Smooth muscle cell (in vitro differentiated cells): ENCODE measurements around the gene SAPCD1. TPM values are rescaled to one million over a fixed set of nuclear protein-coding genes. Genes with fewer than 3 reads are reported as not detected.

Source experiments
- DNase-seq: peaks from one replicate; lab custom pipeline; 2025; ENCODE audit not compliant: unreplicated experiment; lab: John Stamatoyannopoulos, UW
- H2AFZ ChIP-seq: fragments of 200-600 bp; sonication (generic); 2 replicates; pipeline ENCODE4 v1.6.0; 2016; ENCODE audit warnings: antibody characterized with exemption, low read depth, mild to moderate bottlenecking
- H3F3A ChIP-seq: fragments of 200-600 bp; sonication (generic); 2 replicates; pipeline ENCODE4 v1.6.0; 2017; ENCODE audit warnings: antibody characterized with exemption, low read depth
- H3K27ac ChIP-seq: fragments of 200-600 bp; sonication (generic); 2 replicates; pipeline ENCODE4 v1.5.1; 2016; ENCODE audit warnings: low read depth, mild to moderate bottlenecking
- H3K27me3 ChIP-seq: fragments of 200-600 bp; sonication (generic); 2 replicates; pipeline ENCODE4 v1.6.1; 2016; ENCODE audit warnings: low read depth, mild to moderate bottlenecking
- H3K36me3 ChIP-seq: fragments of 200-600 bp; sonication (generic); 2 replicates; pipeline ENCODE4 v1.5.1; 2016; ENCODE audit warnings: low read depth
- H3K4me1 ChIP-seq: fragments of 200-600 bp; sonication (generic); 2 replicates; pipeline ENCODE4 v1.5.1; 2016; ENCODE audit warnings: low read depth
- H3K4me2 ChIP-seq: fragments of 200-600 bp; sonication (generic); 2 replicates; pipeline ENCODE4 v1.6.0; 2016; ENCODE audit warnings: mild to moderate bottlenecking
- H3K4me3 ChIP-seq: fragments of 200-600 bp; sonication (generic); 2 replicates; pipeline ENCODE4 v1.5.1; 2016; ENCODE audit warnings: mild to moderate bottlenecking
- H3K79me2 ChIP-seq: fragments of 200-600 bp; sonication (generic); 2 replicates; pipeline ENCODE4 v1.6.0; 2016; ENCODE audit warnings: low read depth, mild to moderate bottlenecking
- H3K9ac ChIP-seq: fragments of 200-600 bp; sonication (generic); 2 replicates; pipeline ENCODE4 v1.6.0; 2016; ENCODE audit warnings: low read depth
- H3K9me3 ChIP-seq: fragments of 200-600 bp; sonication (generic); replicated peaks from 2 replicates; pipeline ENCODE4 v1.5.1; 2016; ENCODE audit warnings: low read depth
- H4K20me1 ChIP-seq: fragments of 200-600 bp; sonication (generic); 2 replicates; pipeline ENCODE4 v1.6.0; 2016; ENCODE audit warnings: low read depth
- CTCF ChIP-seq: fragments of 200-600 bp; sonication (generic); IDR thresholded peaks from 2 replicates; pipeline ENCODE4 v1.5.1; 2017; ENCODE audit warnings: borderline replicate concordance, mild to moderate bottlenecking, antibody characterized with exemption; ENCODE audit not compliant: insufficient read depth, poor library complexity, severe bottlenecking
- WGBS: methylation state at CpG from one replicate; pipeline ENCODE4 v1.1.7; 2016; ENCODE audit warnings: low lambda C conversion rate; 5-methylcytosine and 5-hydroxymethylcytosine counted together
- polyA plus RNA-seq: library from polyadenylated mRNA; unstranded; fragments of >200 nt; fragmentation: Nextera tagmentation; extraction: Ambion mirVana; gene quantifications from 2 replicates; pipeline ENCODE4 v1.2.1, GENCODE V29; 2016
- total RNA-seq: library from RNA; depleted of rRNA; stranded (reverse); fragments of >200 nt; gene quantifications from 2 replicates; pipeline ENCODE4 v1.2.3, GENCODE V29; 2014

Gene SAPCD1
- total and polyA plus RNA-seq, 2 experiments from 2014 or later = 1.4 TPM; not detected in 1

- no peaks in the 10 kb centered on the region for H3K9me3 ChIP-seq
- H2AFZ ChIP-seq = no peak within 1 kb of the TSS
- H3K4me3 ChIP-seq = no peak within 1 kb of the TSS
- no peaks in the 10 kb centered on the region for H3K79me2 ChIP-seq
- no peak within 1 kb of the TSS for H3K27ac ChIP-seq
- no peaks in the 10 kb centered on the region for H3K36me3 ChIP-seq
- WGBS = 92% methylated on average over 46 of the region's 46 CpGs
- TF ChIP-seq CTCF = no peak
- no peaks in the 10 kb centered on the region for H3K4me1 ChIP-seq
- no peak for DNase-seq
- peaks cover 3% of the 10 kb centered on the region for H4K20me1 ChIP-seq
- H3K27me3 ChIP-seq = no peaks in the 10 kb centered on the region
- no peak within 1 kb of the TSS for H3K4me2 ChIP-seq
- peaks cover 12% of the 10 kb centered on the region for H3F3A ChIP-seq
- H3K9ac ChIP-seq = no peak within 1 kb of the TSS
These were observed 39.0 kb upstream of the SAPCD1 start, which contains the start of gene MPIG6B for GRCh38 chr6:31723245-31723979. TSS of gene MPIG6B (plus strand) at chr6:31723373. CDS start at chr6:31723384, 11 bp downstream.

- H3K27ac ChIP-seq = no peak overlapping the region
- H3K4me2 ChIP-seq = no peak overlapping the region
- H4K20me1 ChIP-seq = peaks cover 11% of the 10 kb centered on the region
- no peak overlapping the region for H3K9ac ChIP-seq
- peaks cover 6% of the 10 kb centered on the region for H3K4me1 ChIP-seq
- H2AFZ ChIP-seq = no peak overlapping the region
- H3F3A ChIP-seq = peaks cover 12% of the 10 kb centered on the region
- no peak for DNase-seq
- no peaks in the 10 kb centered on the region for H3K9me3 ChIP-seq
- no peaks in the 10 kb centered on the region for H3K27me3 ChIP-seq
- no peak for TF ChIP-seq CTCF
- no peaks in the 10 kb centered on the region for H3K36me3 ChIP-seq
- H3K79me2 ChIP-seq = peaks cover 6% of the 10 kb centered on the region
- WGBS = 95% methylated on average over 25 of the region's 25 CpGs
- H3K4me3 ChIP-seq = no peak overlapping the region
These were observed 38.3 kb upstream of the SAPCD1 start for GRCh38 chr6:31723980-31724691.

- no peak for DNase-seq
- H3K79me2 ChIP-seq = peaks cover 7% of the 10 kb centered on the region
- H3K27me3 ChIP-seq = no peaks in the 10 kb centered on the region
- no peaks in the 10 kb centered on the region for H3K36me3 ChIP-seq
- H3K4me1 ChIP-seq = peaks cover 10% of the 10 kb centered on the region
- peaks cover 15% of the 10 kb centered on the region for H3F3A ChIP-seq
- TF ChIP-seq CTCF = no peak
- no peak overlapping the region for H3K9ac ChIP-seq
- H3K9me3 ChIP-seq = no peaks in the 10 kb centered on the region
- no peak overlapping the region for H3K27ac ChIP-seq
- H4K20me1 ChIP-seq = peaks cover 14% of the 10 kb centered on the region
- 92% methylated on average over 12 of the region's 12 CpGs for WGBS
- no peak overlapping the region for H3K4me3 ChIP-seq
- no peak overlapping the region for H3K4me2 ChIP-seq
- no peak overlapping the region for H2AFZ ChIP-seq
These were observed 36.7 kb upstream of the SAPCD1 start for GRCh38 chr6:31725502-31726350.
